ENCODE measurements around the gene EPHA3. TPM values are rescaled to one million over a fixed set of nuclear protein-coding genes. Genes with fewer than 3 reads are reported as not detected.

Gene EPHA3
- total and polyA plus RNA-seq, 2 of the 4 experiments (the other 2 are of a cell fraction): 0.10 to 0.18 TPM

DNA sequence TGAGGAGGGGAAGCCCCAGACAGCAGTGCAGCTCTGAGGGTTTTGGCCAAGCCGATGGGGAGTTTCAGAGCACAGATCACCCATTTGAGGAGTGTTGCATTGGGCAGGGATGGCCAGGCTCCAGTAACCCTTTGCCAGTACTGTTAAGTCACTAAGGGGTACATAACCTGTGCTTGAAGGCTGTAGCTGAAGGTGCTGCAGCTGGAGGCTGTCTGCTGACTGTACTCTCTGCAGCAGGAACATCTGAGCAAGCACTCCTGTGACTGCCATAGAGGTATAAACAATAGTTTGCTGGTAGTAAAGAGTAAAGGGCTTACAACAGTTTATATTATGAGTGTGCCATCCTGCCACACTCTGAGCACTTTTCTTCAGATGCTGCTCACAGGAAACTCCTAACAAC lies 297.8 kb downstream of the EPHA3 start:
- Histone ChIP-seq H4K5ac (ENCODE audit: low read depth, low read length) (no peak overlapping the region), H3K9ac (ENCODE audit: low read depth, low read length) (no peak overlapping the region), H3K23ac (ENCODE audit: low read depth, low read length) (no peak overlapping the region), H4K8ac (ENCODE audit: low read depth in 2 of 2, low read length in 2 of 2) (no peak overlapping the region), H3K4ac (ENCODE audit: low read depth, low read length) (no peak overlapping the region), H3K4me1 (ENCODE audit: control insufficient read depth, insufficient read depth, low read length) (no peaks in the 10 kb centered on the region), H3K14ac (replicated peaks; ENCODE audit: low read depth, low read length) (no peak overlapping the region), H3K56ac (ENCODE audit: extremely low read depth, insufficient read depth, low read length) (no peak overlapping the region), H3K79me1 (ENCODE audit: low read depth in 1 of 2, low read length in 2 of 2) (no peaks in the 10 kb centered on the region), H2BK15ac (ENCODE audit: low read depth, low read length) (no peak overlapping the region), H2BK20ac (ENCODE audit: low read depth, low read length) (no peak overlapping the region), H2AFZ (replicated peaks; ENCODE audit: low read length, poor library complexity) (no peak overlapping the region), H3K18ac (ENCODE audit: low read depth, low read length) (no peak overlapping the region), H4K91ac (ENCODE audit: insufficient read depth, low read depth, low read length) (no peak overlapping the region), H2BK120ac (ENCODE audit: low read depth, low read length) (no peak overlapping the region), H3K9me3 (ENCODE audit: control insufficient read depth, insufficient read depth, low read length) (no peaks in the 10 kb centered on the region), H2BK5ac (ENCODE audit: low read depth, low read length, poor library complexity, severe bottlenecking) (no peak overlapping the region), H3K4me2 (ENCODE audit: low read depth, low read length) (no peak overlapping the region), H2AK5ac (ENCODE audit: low read depth, low read length) (no peak overlapping the region), H3K36me3 (ENCODE audit: control insufficient read depth, insufficient read depth, low read length) (no peaks in the 10 kb centered on the region), H4K20me1 (ENCODE audit: insufficient read depth, low read length) (no peaks in the 10 kb centered on the region), H3K4me3 (ENCODE audit: insufficient read depth, low read depth, low read length) (no peak overlapping the region), H3K27ac (ENCODE audit: insufficient read depth, low read length) (no peak overlapping the region), H3K27me3 (ENCODE audit: control insufficient read depth, insufficient read depth, low read length) (no peaks in the 10 kb centered on the region), H3K9me1 (ENCODE audit: insufficient read depth, low read length) (no peaks in the 10 kb centered on the region), H2AK9ac (replicated peaks; ENCODE audit: low read depth, low read length, poor library complexity) (no peak overlapping the region)
- DNase-seq: no peak
- intact Hi-C loops (cut with micrococcal nuclease) (loop anchor here (10.0 kb wide), 1 partner anchor 450 kb away; no protein-coding TSS in a partner anchor), dilution Hi-C loops (cut with HindIII; ENCODE audit: low sequenced_read_pairs, unreplicated experiment) (no loop called here), in situ Hi-C loops (cut with MboI; ENCODE audit: low sequenced_read_pairs) (no loop called here)
- POLR2A ChIA-PET (ENCODE audit: unreplicated experiment): no interaction called here
- CTCF ChIA-PET: no interaction called here
- TF ChIP-seq SMC3 (IDR thresholded peaks at IDR 0.05; ENCODE audit: low read depth, low read length) (no peak), NFE2L2 (IDR thresholded peaks at IDR 0.05; ENCODE audit: low read depth, low read length) (no peak), BHLHE40 (IDR thresholded peaks at IDR 0.05; ENCODE audit: low read depth, low read length) (no peak), RCOR1 (IDR thresholded peaks at IDR 0.05; ENCODE audit: insufficient replicate concordance, low read length) (no peak), FOS (IDR thresholded peaks at IDR 0.05; ENCODE audit: low read depth, low read length) (no peak), RFX5 (IDR thresholded peaks at IDR 0.05; ENCODE audit: low read depth, low read length) (no peak), MAFK (IDR thresholded peaks at IDR 0.05; ENCODE audit: low read depth, low read length) (no peak), RAD21 (IDR thresholded peaks at IDR 0.05; ENCODE audit: low read length) (no peak), CEBPB (IDR thresholded peaks at IDR 0.05; ENCODE audit: low read depth, low read length) (no peak)
- TF ChIP-seq, protein P1, sequence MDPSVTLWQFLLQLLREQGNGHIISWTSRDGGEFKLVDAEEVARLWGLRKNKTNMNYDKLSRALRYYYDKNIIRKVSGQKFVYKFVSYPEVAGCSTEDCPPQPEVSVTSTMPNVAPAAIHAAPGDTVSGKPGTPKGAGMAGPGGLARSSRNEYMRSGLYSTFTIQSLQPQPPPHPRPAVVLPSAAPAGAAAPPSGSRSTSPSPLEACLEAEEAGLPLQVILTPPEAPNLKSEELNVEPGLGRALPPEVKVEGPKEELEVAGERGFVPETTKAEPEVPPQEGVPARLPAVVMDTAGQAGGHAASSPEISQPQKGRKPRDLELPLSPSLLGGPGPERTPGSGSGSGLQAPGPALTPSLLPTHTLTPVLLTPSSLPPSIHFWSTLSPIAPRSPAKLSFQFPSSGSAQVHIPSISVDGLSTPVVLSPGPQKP (IDR thresholded peaks at IDR 0.05; ENCODE audit: borderline replicate concordance, low read depth, low read length): no peak
- TF ChIP-seq, protein P2, sequence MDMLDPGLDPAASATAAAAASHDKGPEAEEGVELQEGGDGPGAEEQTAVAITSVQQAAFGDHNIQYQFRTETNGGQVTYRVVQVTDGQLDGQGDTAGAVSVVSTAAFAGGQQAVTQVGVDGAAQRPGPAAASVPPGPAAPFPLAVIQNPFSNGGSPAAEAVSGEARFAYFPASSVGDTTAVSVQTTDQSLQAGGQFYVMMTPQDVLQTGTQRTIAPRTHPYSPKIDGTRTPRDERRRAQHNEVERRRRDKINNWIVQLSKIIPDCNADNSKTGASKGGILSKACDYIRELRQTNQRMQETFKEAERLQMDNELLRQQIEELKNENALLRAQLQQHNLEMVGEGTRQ (IDR thresholded peaks at IDR 0.05; ENCODE audit: low read depth, low read length): no peak
- TF ChIP-seq, protein P3, sequence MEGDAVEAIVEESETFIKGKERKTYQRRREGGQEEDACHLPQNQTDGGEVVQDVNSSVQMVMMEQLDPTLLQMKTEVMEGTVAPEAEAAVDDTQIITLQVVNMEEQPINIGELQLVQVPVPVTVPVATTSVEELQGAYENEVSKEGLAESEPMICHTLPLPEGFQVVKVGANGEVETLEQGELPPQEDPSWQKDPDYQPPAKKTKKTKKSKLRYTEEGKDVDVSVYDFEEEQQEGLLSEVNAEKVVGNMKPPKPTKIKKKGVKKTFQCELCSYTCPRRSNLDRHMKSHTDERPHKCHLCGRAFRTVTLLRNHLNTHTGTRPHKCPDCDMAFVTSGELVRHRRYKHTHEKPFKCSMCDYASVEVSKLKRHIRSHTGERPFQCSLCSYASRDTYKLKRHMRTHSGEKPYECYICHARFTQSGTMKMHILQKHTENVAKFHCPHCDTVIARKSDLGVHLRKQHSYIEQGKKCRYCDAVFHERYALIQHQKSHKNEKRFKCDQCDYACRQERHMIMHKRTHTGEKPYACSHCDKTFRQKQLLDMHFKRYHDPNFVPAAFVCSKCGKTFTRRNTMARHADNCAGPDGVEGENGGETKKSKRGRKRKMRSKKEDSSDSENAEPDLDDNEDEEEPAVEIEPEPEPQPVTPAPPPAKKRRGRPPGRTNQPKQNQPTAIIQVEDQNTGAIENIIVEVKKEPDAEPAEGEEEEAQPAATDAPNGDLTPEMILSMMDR (conservative IDR thresholded peaks at IDR 0.05; ENCODE audit: low read depth, low read length): no peak
- no CpG with 5 or more reads among the region's 1 CpG for WGBS, 2 experiments (ENCODE audit: extremely low coverage in 2 of 2, insufficient read length in 1 of 2)
- no TSS peak for BruUV-seq (replicated peaks)
- no peak for ATAC-seq (ENCODE audit: low read depth)
